Measurements from ENCODE around the gene NFATC2.

NFATC2 gene

GRCh38 chr20:51500311-51500710 is 42.2 kb downstream of the NFATC2 start:
- DNase-seq, result no peak
- Histone ChIP-seq H3K9me3 (ENCODE audit: severe bottlenecking) (no peaks in the 10 kb centered on the region), H3K27ac (no peak overlapping the region), H3K27me3 (ENCODE audit: insufficient read depth, low read depth, severe bottlenecking) (peaks cover 79% of the 10 kb centered on the region), H3K36me3 (no peaks in the 10 kb centered on the region), H3K4me3 (ENCODE audit: low read depth, low read length) (no peak overlapping the region)
- TF ChIP-seq CTCF (IDR thresholded peaks at IDR 0.05; ENCODE audit: low read depth, low read length), result no peak

- no peak for DNase-seq
- H3K27me3 ChIP-seq (ENCODE audit: insufficient read depth, low read depth, severe bottlenecking), result peaks cover 80% of the 10 kb centered on the region
- H3K27ac ChIP-seq, result no peak overlapping the region
- no peak overlapping the region for H3K4me3 ChIP-seq (ENCODE audit: low read depth, low read length)
- no peaks in the 10 kb centered on the region for H3K9me3 ChIP-seq (ENCODE audit: severe bottlenecking)
- no peak for TF ChIP-seq CTCF (IDR thresholded peaks at IDR 0.05; ENCODE audit: low read depth, low read length)
- no peaks in the 10 kb centered on the region for H3K36me3 ChIP-seq
These were observed 43.6 kb downstream of the NFATC2 start for GRCh38 chr20:51498765-51499540.

- H3K4me3 ChIP-seq (ENCODE audit: low read depth, low read length), result no peak overlapping the region
- no peaks in the 10 kb centered on the region for H3K9me3 ChIP-seq (ENCODE audit: severe bottlenecking)
- no peak for TF ChIP-seq CTCF (IDR thresholded peaks at IDR 0.05; ENCODE audit: low read depth, low read length)
- H3K27me3 ChIP-seq (ENCODE audit: insufficient read depth, low read depth, severe bottlenecking), result peaks cover 85% of the 10 kb centered on the region
- no peak overlapping the region for H3K27ac ChIP-seq
- H3K36me3 ChIP-seq, result no peaks in the 10 kb centered on the region
- no peak for DNase-seq
These were observed 44.7 kb downstream of the NFATC2 start for GRCh38 chr20:51497542-51498467.

- DNase-seq, result no peak
- H3K27ac ChIP-seq, result no peak overlapping the region
- H3K36me3 ChIP-seq, result no peaks in the 10 kb centered on the region
- H3K27me3 ChIP-seq (ENCODE audit: insufficient read depth, low read depth, severe bottlenecking), result peaks cover 85% of the 10 kb centered on the region
- no peak overlapping the region for H3K4me3 ChIP-seq (ENCODE audit: low read depth, low read length)
- H3K9me3 ChIP-seq (ENCODE audit: severe bottlenecking), result no peaks in the 10 kb centered on the region
- no peak for TF ChIP-seq CTCF (IDR thresholded peaks at IDR 0.05; ENCODE audit: low read depth, low read length)
These were observed 45.6 kb downstream of the NFATC2 start for GRCh38 chr20:51496964-51497363.

- TF ChIP-seq CTCF (IDR thresholded peaks at IDR 0.05; ENCODE audit: low read depth, low read length), result no peak
- no peaks in the 10 kb centered on the region for H3K36me3 ChIP-seq
- no peak for DNase-seq
- H3K9me3 ChIP-seq (ENCODE audit: severe bottlenecking), result peaks cover 2% of the 10 kb centered on the region
- H3K27me3 ChIP-seq (ENCODE audit: insufficient read depth, low read depth, severe bottlenecking), result peaks cover 87% of the 10 kb centered on the region
- H3K4me3 ChIP-seq (ENCODE audit: low read depth, low read length), result no peak overlapping the region
- no peak overlapping the region for H3K27ac ChIP-seq
These were observed 46.5 kb downstream of the NFATC2 start for GRCh38 chr20:51495921-51496545.
